DMS53 (cell line): ENCODE data around the gene ROBO3.

Experiments used
- DNase-seq: peaks from one replicate; lab custom pipeline; 2025; lab: John Stamatoyannopoulos, UW

ROBO3 gene

GRCh38 chr11:124920356-124920755 lies 55.1 kb downstream of the ROBO3 start:
- DNase-seq: no peak

- peak; percentile 91 for DNase-seq
These were observed 55.8 kb downstream of the ROBO3 start for GRCh38 chr11:124920870-124921609.

GRCh38 chr11:124922831-124923230 lies 57.6 kb downstream of the ROBO3 start:
- no peak for DNase-seq

GRCh38 chr11:124923296-124923695 lies 58.1 kb downstream of the ROBO3 start:
- DNase-seq: no peak

GRCh38 chr11:124928942-124929665 lies 63.9 kb downstream of the ROBO3 start:
- no peak for DNase-seq

GRCh38 chr11:124930799-124931198 lies 65.6 kb downstream of the ROBO3 start:
- DNase-seq: no peak
